ENCODE results near the gene MLNR.

Gene MLNR

GRCh38 chr13:49220036-49220855 lies at the start of gene MLNR:
TSS of gene MLNR (plus strand) at chr13:49220338. CDS start at chr13:49220338, 0 bp downstream.
- FAIRE-seq: no peak
- DNase-seq (ENCODE audit: insufficient read length, low spot score): no peak

- no peak for FAIRE-seq
Observed at GRCh38 chr13:49171359-49171758, 48.8 kb upstream of the MLNR start.

GRCh38 chr13:49183672-49184325 lies 36.3 kb upstream of the MLNR start:
- no peak for DNase-seq (ENCODE audit: insufficient read length, low spot score)
- FAIRE-seq: no peak

More at GRCh38 chr13:49171359-49171758, 48.8 kb upstream of the MLNR start:
- DNase-seq (ENCODE audit: insufficient read length, low spot score): no peak

GRCh38 chr13:49184621-49185020 lies 35.5 kb upstream of the MLNR start:
- FAIRE-seq (no peak), DNase-seq (ENCODE audit: insufficient read length, low spot score) (no peak)

- no peak for FAIRE-seq
- DNase-seq (ENCODE audit: insufficient read length, low spot score): no peak
Observed at GRCh38 chr13:49185264-49185663, 34.9 kb upstream of the MLNR start.

- no peak for FAIRE-seq
Observed at GRCh38 chr13:49190901-49191300, 29.2 kb upstream of the MLNR start.

GRCh38 chr13:49206641-49207040 lies 13.5 kb upstream of the MLNR start:
- DNase-seq (ENCODE audit: insufficient read length, low spot score): no peak
- FAIRE-seq: no peak

More at GRCh38 chr13:49190901-49191300, 29.2 kb upstream of the MLNR start:
- no peak for DNase-seq (ENCODE audit: insufficient read length, low spot score)

GRCh38 chr13:49208619-49209018 lies 11.5 kb upstream of the MLNR start:
- no peak for DNase-seq (ENCODE audit: insufficient read length, low spot score)
- FAIRE-seq: no peak

- FAIRE-seq: no peak
- no peak for DNase-seq (ENCODE audit: insufficient read length, low spot score)
Observed at GRCh38 chr13:49210114-49210513, 10.0 kb upstream of the MLNR start.

- DNase-seq (ENCODE audit: insufficient read length, low spot score) (no peak), FAIRE-seq (no peak)
Observed at GRCh38 chr13:49210669-49211068, 9.5 kb upstream of the MLNR start.

GRCh38 chr13:49213539-49213938 lies 6.6 kb upstream of the MLNR start:
- FAIRE-seq (no peak), DNase-seq (ENCODE audit: insufficient read length, low spot score) (no peak)

- FAIRE-seq: no peak
Observed at GRCh38 chr13:49213997-49214916, 5.9 kb upstream of the MLNR start.

GRCh38 chr13:49214917-49215376 lies 5.2 kb upstream of the MLNR start:
- DNase-seq (ENCODE audit: insufficient read length, low spot score) (no peak), FAIRE-seq (no peak)

More at GRCh38 chr13:49213997-49214916, 5.9 kb upstream of the MLNR start:
- DNase-seq (ENCODE audit: insufficient read length, low spot score): no peak

- DNase-seq (ENCODE audit: insufficient read length, low spot score): no peak
- FAIRE-seq: no peak
Observed at GRCh38 chr13:49216334-49216733, 3.8 kb upstream of the MLNR start.

- FAIRE-seq (no peak), DNase-seq (ENCODE audit: insufficient read length, low spot score) (no peak)
Observed at GRCh38 chr13:49217962-49218492, 2.1 kb upstream of the MLNR start.

- DNase-seq (ENCODE audit: insufficient read length, low spot score): no peak
- no peak for FAIRE-seq
Observed at GRCh38 chr13:49218493-49219051, 1.6 kb upstream of the MLNR start.

- FAIRE-seq: no peak
- DNase-seq (ENCODE audit: insufficient read length, low spot score): no peak
Observed at GRCh38 chr13:49219647-49220035, 497 bp upstream of the MLNR start.

GRCh38 chr13:49220856-49221589 lies 885 bp downstream of the MLNR start:
- no peak for DNase-seq (ENCODE audit: insufficient read length, low spot score)
- FAIRE-seq: no peak

- no peak for DNase-seq (ENCODE audit: insufficient read length, low spot score)
- FAIRE-seq: no peak
Observed at GRCh38 chr13:49221590-49221965, 1.4 kb downstream of the MLNR start.

All from HTR-8/SVneo (cell line).